GM23248 (cell line): Measurements from ENCODE around the gene GTF2H4. TPM values are rescaled to one million over a fixed set of nuclear protein-coding genes. Genes with fewer than 3 reads are reported as not detected.

Experiments
- DNase-seq: peaks from one replicate; pipeline ENCODE4 v3.0.0-alpha.2; 2015
- H2AFZ ChIP-seq: fragments of 200-600 bp; sonication (generic); 2 replicates; pipeline ENCODE4 v1.6.1; 2016; ENCODE audit warnings: antibody characterized with exemption
- H3F3A ChIP-seq: fragments of 200-600 bp; sonication (generic); 2 replicates; pipeline ENCODE4 v1.6.1; 2016; ENCODE audit warnings: mild to moderate bottlenecking, antibody characterized with exemption, mixed run types; ENCODE audit not compliant: insufficient read depth
- H3K27ac ChIP-seq: fragments of 200-600 bp; sonication (generic); 2 replicates; pipeline ENCODE4 v1.5.1; 2016; ENCODE audit warnings: mild to moderate bottlenecking
- H3K27me3 ChIP-seq: fragments of 200-600 bp; sonication (generic); replicated peaks from 2 replicates; pipeline ENCODE4 v1.6.1; 2016; ENCODE audit warnings: mild to moderate bottlenecking; ENCODE audit not compliant: insufficient read depth
- H3K36me3 ChIP-seq: fragments of 200-600 bp; sonication (generic); 2 replicates; pipeline ENCODE4 v1.6.1; 2016; ENCODE audit warnings: low read depth, mild to moderate bottlenecking
- H3K4me1 ChIP-seq: fragments of 200-600 bp; sonication (generic); 2 replicates; pipeline ENCODE4 v1.6.1; 2016; ENCODE audit warnings: mild to moderate bottlenecking; ENCODE audit not compliant: insufficient read depth
- H3K4me2 ChIP-seq: fragments of 200-600 bp; sonication (generic); one replicate; pipeline ENCODE4 v1.6.1; 2016; ENCODE audit warnings: mild to moderate bottlenecking; ENCODE audit not compliant: unreplicated experiment
- H3K4me3 ChIP-seq: fragments of 200-600 bp; sonication (generic); 2 replicates; pipeline ENCODE4 v1.5.1; 2016; ENCODE audit warnings: mild to moderate bottlenecking
- H3K79me2 ChIP-seq: fragments of 200-600 bp; sonication (generic); 2 replicates; pipeline ENCODE4 v1.6.1; 2016; ENCODE audit warnings: mild to moderate bottlenecking; ENCODE audit not compliant: insufficient read depth
- H3K9ac ChIP-seq: fragments of 200-600 bp; sonication (generic); 2 replicates; pipeline ENCODE4 v1.6.1; 2016; ENCODE audit warnings: mild to moderate bottlenecking
- H3K9me2 ChIP-seq: fragments of 200-600 bp; sonication (generic); 2 replicates; pipeline ENCODE4 v1.6.1; 2016; ENCODE audit warnings: mixed run types, mild to moderate bottlenecking, moderate library complexity; ENCODE audit not compliant: insufficient read depth
- H3K9me3 ChIP-seq: fragments of 200-600 bp; sonication (generic); one replicate; pipeline ENCODE4 v1.6.1; 2017; ENCODE audit warnings: low read depth
- H4K20me1 ChIP-seq: fragments of 200-600 bp; sonication (generic); 2 replicates; pipeline ENCODE4 v1.6.0; 2016; ENCODE audit not compliant: insufficient read depth
- EZH2 ChIP-seq: fragments of 200-600 bp; sonication (generic); IDR thresholded peaks from 2 replicates; pipeline ENCODE4 v1.6.1; 2018; ENCODE audit warnings: antibody characterized with exemption, mild to moderate bottlenecking; ENCODE audit not compliant: insufficient read depth, poor library complexity, severe bottlenecking
- EZH2phosphoT487 ChIP-seq: fragments of 200-600 bp; sonication (generic); IDR thresholded peaks from 2 replicates; pipeline ENCODE4 v1.6.1; 2018; ENCODE audit warnings: antibody characterized with exemption, moderate library complexity, mild to moderate bottlenecking, low read depth; ENCODE audit not compliant: insufficient read depth
- WGBS, 2 experiments: methylation state at CpG; one replicate each; pipeline ENCODE4 v1.1.6; 2015 to 2017; ENCODE audit warnings: low lambda C conversion rate in 2 of 2, low coverage in 1 of 2; ENCODE audit errors: missing lambda C conversion rate in 2 of 2; 5-methylcytosine and 5-hydroxymethylcytosine counted together
- in situ Hi-C: fragments of 300-500 bp; cut with MboI; formaldehyde crosslinking; loops from 2 replicates; pipeline ENCODE4 v1.15.0; 2020
- polyA plus RNA-seq: library from polyadenylated mRNA; unstranded; fragments of >200 nt; fragmentation: Nextera tagmentation; extraction: Ambion mirVana; gene quantifications from 2 replicates; pipeline ENCODE4 v1.2.1, GENCODE V29; 2016
- total RNA-seq: library from RNA; depleted of rRNA; stranded (reverse); fragments of >200 nt; shearing (Covaris generic); gene quantifications from 2 replicates; pipeline ENCODE4 v1.2.3, GENCODE V29; 2014

The GTF2H4 gene
- total and polyA plus RNA-seq, 2 experiments from 2014 or later: 5.3 to 21.7 TPM

DNA sequence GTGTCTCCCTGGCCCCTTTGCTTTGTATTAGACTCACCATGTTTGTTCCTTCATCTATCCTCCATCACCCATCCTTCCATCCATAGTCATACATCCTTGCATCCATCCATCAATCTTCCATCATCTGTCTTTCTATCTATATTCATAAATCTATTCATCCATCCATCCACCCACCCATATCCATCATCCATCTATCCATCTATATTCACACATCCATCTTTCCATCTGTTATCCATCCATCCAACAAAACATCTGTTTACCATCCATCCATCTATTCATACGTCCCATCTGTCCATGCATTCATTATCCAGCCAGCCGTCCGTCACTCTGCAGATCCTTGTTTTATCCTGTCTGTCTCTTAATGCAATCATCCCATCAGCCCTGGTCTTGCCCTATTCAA is 13.1 kb upstream of the GTF2H4 start:
- Histone ChIP-seq H2AFZ (no peak overlapping the region), H3F3A (no peaks in the 10 kb centered on the region), H4K20me1 (no peaks in the 10 kb centered on the region), H3K27me3 (no peaks in the 10 kb centered on the region), H3K9ac (no peak overlapping the region), H3K4me1 (no peaks in the 10 kb centered on the region), H3K4me3 (no peak overlapping the region), H3K27ac (no peak overlapping the region), H3K9me2 (no peaks in the 10 kb centered on the region), H3K4me2 (no peak overlapping the region), H3K36me3 (no peaks in the 10 kb centered on the region), H3K9me3 (no peaks in the 10 kb centered on the region), H3K79me2 (peaks cover 4% of the 10 kb centered on the region; the same call in 1 of the 2 replicates)
- no peak for DNase-seq
- TF ChIP-seq EZH2phosphoT487: no peak
- no peak for TF ChIP-seq EZH2
- in situ Hi-C loops: no loop called here
- WGBS, 2 experiments: 94 to 98% methylated on average over 3 of the region's 3 CpGs

- no peaks in the 10 kb centered on the region for H3F3A ChIP-seq
- DNase-seq: no peak
- in situ Hi-C loops: no loop called here
- H3K36me3 ChIP-seq: no peaks in the 10 kb centered on the region
- no peak overlapping the region for H3K4me2 ChIP-seq
- no peaks in the 10 kb centered on the region for H3K9me3 ChIP-seq
- no peaks in the 10 kb centered on the region for H3K9me2 ChIP-seq
- H3K27ac ChIP-seq: no peak overlapping the region
- H3K9ac ChIP-seq: no peak overlapping the region
- no peak overlapping the region for H2AFZ ChIP-seq
- no peaks in the 10 kb centered on the region for H3K27me3 ChIP-seq
- H3K4me3 ChIP-seq: no peak overlapping the region
- TF ChIP-seq EZH2: no peak
- TF ChIP-seq EZH2phosphoT487: no peak
- H3K4me1 ChIP-seq: no peaks in the 10 kb centered on the region
- 81 to 85% methylated on average over 4 to 10 of the region's 10 CpGs for WGBS, 2 experiments
- no peaks in the 10 kb centered on the region for H4K20me1 ChIP-seq
- H3K79me2 ChIP-seq: peaks cover 2% of the 10 kb centered on the region; the same call in 1 of the 2 replicates
Measured at GRCh38 chr6:30895343-30895742, 12.7 kb upstream of the GTF2H4 start.

- DNase-seq: no peak
- no peaks in the 10 kb centered on the region for H3K9me2 ChIP-seq
- TF ChIP-seq EZH2phosphoT487 (no peak), EZH2 (no peak)
- no peak overlapping the region for H3K4me2 ChIP-seq
- no peaks in the 10 kb centered on the region for H3K79me2 ChIP-seq
- H3K9ac ChIP-seq: no peak overlapping the region
- no peaks in the 10 kb centered on the region for H3K9me3 ChIP-seq
- H3K4me3 ChIP-seq: no peak overlapping the region
- H3K27me3 ChIP-seq: no peaks in the 10 kb centered on the region
- 92 to 94% methylated on average over 12 to 13 of the region's 13 CpGs for WGBS, 2 experiments
- in situ Hi-C loops: no loop called here
- no peaks in the 10 kb centered on the region for H3K36me3 ChIP-seq
- no peaks in the 10 kb centered on the region for H3F3A ChIP-seq
- no peaks in the 10 kb centered on the region for H3K4me1 ChIP-seq
- no peak overlapping the region for H2AFZ ChIP-seq
- H3K27ac ChIP-seq: no peak overlapping the region
- H4K20me1 ChIP-seq: no peaks in the 10 kb centered on the region
Measured at GRCh38 chr6:30896541-30896940, 11.5 kb upstream of the GTF2H4 start.

DNA sequence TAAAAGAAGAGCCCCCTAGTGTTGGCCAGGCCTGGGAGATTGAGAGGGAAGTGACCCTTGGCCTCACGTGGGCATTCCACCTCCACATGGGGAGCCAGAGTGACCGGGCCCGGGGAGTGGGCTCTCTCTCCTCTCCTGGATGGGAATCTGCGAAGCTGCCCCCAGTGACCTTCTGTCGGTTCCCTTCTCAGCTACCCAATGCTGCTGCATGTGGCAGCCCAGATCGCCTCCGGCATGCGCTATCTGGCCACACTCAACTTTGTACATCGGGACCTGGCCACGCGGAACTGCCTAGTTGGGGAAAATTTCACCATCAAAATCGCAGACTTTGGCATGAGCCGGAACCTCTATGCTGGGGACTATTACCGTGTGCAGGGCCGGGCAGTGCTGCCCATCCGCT is 10.1 kb upstream of the GTF2H4 start:
- Histone ChIP-seq H3K9ac (no peak overlapping the region), H3K79me2 (no peaks in the 10 kb centered on the region), H3K27ac (no peak overlapping the region), H3K27me3 (no peaks in the 10 kb centered on the region), H3K4me1 (no peaks in the 10 kb centered on the region), H4K20me1 (no peaks in the 10 kb centered on the region), H3K9me3 (no peaks in the 10 kb centered on the region), H3K9me2 (no peaks in the 10 kb centered on the region), H3K36me3 (no peaks in the 10 kb centered on the region), H3F3A (no peaks in the 10 kb centered on the region), H3K4me3 (no peak overlapping the region), H2AFZ (no peak overlapping the region), H3K4me2 (no peak overlapping the region)
- in situ Hi-C loops: no loop called here
- 94 to 95% methylated on average over 15 to 16 of the region's 16 CpGs for WGBS, 2 experiments
- DNase-seq: no peak
- TF ChIP-seq EZH2: no peak

DNA sequence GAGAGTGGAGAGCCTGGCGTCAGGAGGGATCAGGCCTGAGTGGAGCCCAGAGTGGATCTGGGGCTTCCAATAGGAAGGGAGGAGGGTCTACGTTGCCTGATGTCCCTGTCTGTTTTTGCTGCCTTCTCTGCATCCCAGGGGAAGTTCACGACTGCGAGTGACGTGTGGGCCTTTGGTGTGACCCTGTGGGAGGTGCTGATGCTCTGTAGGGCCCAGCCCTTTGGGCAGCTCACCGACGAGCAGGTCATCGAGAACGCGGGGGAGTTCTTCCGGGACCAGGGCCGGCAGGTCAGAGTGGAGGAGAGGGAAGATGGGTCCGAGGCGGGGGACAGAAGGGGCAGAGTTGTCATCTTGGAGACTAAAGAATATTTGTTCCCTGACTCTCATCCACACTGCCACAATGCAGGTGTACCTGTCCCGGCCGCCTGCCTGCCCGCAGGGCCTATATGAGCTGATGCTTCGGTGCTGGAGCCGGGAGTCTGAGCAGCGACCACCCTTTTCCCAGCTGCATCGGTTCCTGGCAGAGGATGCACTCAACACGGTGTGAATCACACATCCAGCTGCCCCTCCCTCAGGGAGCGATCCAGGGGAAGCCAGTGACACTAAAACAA is 9.2 kb upstream of the GTF2H4 start:
- H4K20me1 ChIP-seq: no peaks in the 10 kb centered on the region
- H3K4me1 ChIP-seq: no peaks in the 10 kb centered on the region
- no peak overlapping the region for H3K9ac ChIP-seq
- no peaks in the 10 kb centered on the region for H3K79me2 ChIP-seq
- no peaks in the 10 kb centered on the region for H3F3A ChIP-seq
- DNase-seq: no peak
- H3K9me2 ChIP-seq: no peaks in the 10 kb centered on the region
- no peaks in the 10 kb centered on the region for H3K27me3 ChIP-seq
- in situ Hi-C loops: no loop called here
- no peak overlapping the region for H2AFZ ChIP-seq
- H3K4me2 ChIP-seq: no peak overlapping the region
- H3K36me3 ChIP-seq: no peaks in the 10 kb centered on the region
- no peaks in the 10 kb centered on the region for H3K9me3 ChIP-seq
- no peak overlapping the region for H3K4me3 ChIP-seq
- 79 to 80% methylated on average over 23 of the region's 23 CpGs for WGBS, 2 experiments
- H3K27ac ChIP-seq: no peak overlapping the region
- TF ChIP-seq EZH2 (no peak), EZH2phosphoT487 (no peak)
